Psoas muscle (tissue), 8 donors: Measurements from ENCODE around the gene SLC44A1. TPM values are rescaled to one million over a fixed set of nuclear protein-coding genes. Genes with fewer than 3 reads are reported as not detected.

Experiments
- ATAC-seq, 4 donors: fragments of 200-7000 bp; cut with Tn5 transposase; one replicate each; pipeline ENCODE4 v1.9.1; 2020; ENCODE audit warnings: moderate library complexity in 3 of 4, mild to moderate bottlenecking in 2 of 4
- DNase-seq, 2 donors: peaks; one replicate each; pipeline ENCODE4 v3.0.0-alpha.2; 2020
- H3K27ac ChIP-seq: fragments of 200-600 bp; one replicate; pipeline ENCODE4 v1.8.0; 2022
- H3K27me3 ChIP-seq, 3 donors: fragments of 200-600 bp in 1 of 3; one replicate each; pipeline versions ENCODE4 v1.6.1 to v1.8.0; 2013 to 2022; ENCODE audit warnings: low read length in 2 of 3, mild to moderate bottlenecking in 2 of 3, moderate library complexity in 1 of 3; ENCODE audit not compliant: insufficient read depth in 3 of 3
- H3K36me3 ChIP-seq, 2 donors: fragments of 200-600 bp in 1 of 2; one replicate each; pipeline versions ENCODE4 v1.6.1 to v1.8.0; 2013 to 2022; ENCODE audit warnings: low read depth in 1 of 2, mild to moderate bottlenecking in 1 of 2, moderate library complexity in 1 of 2; ENCODE audit not compliant: insufficient read depth in 1 of 2
- H3K4me1 ChIP-seq: fragments of 200-600 bp; one replicate; pipeline ENCODE4 v1.8.0; 2022
- H3K4me3 ChIP-seq: fragments of 200-600 bp; one replicate; pipeline ENCODE4 v1.8.0; 2022; ENCODE audit warnings: mild to moderate bottlenecking
- H3K9me3 ChIP-seq: fragments of 200-600 bp; one replicate; pipeline ENCODE4 v1.8.0; 2022
- WGBS, 3 donors: extraction: QIAGEN DNeasy Blood & Tissue Kit; methylation state at CpG; one replicate each; pipeline versions ENCODE4 v1.1.6 to v1.1.7; 2013; 5-methylcytosine and 5-hydroxymethylcytosine counted together
- intact Hi-C, 2 donors: fragments of 100-400 bp; cut with DNase I; formaldehyde crosslinking; loops; one replicate each; pipeline versions ENCODE4 v1.11.0 to v1.14.2; 2022
- polyA plus RNA-seq, 3 donors: library from polyadenylated mRNA; stranded (reverse); fragments of 200-250 nt; gene quantifications; one replicate each; pipeline ENCODE4 v1.2.3, GENCODE V29; 2013
- total RNA-seq, 4 donors: library from RNA; stranded (reverse); fragmentation: NEBNext Ultra II Directional in 2 of 4; extraction: Animal tissue kit (Norgen Biotek cat#: 25700) in 2 of 4; gene quantifications; one replicate each; pipeline versions ENCODE4 v1.2.1 to v1.2.4, GENCODE V29; 2021 to 2023
- TF ChIP-seq, protein P1 (sequence below): fragments of 200-600 bp; IDR thresholded peaks from one replicate; pipeline ENCODE4 v1.8.0; 2022; ENCODE audit warnings: antibody characterized with exemption
- donor health status: healthy with polysubstance abuse.
- donor health status: DM: no; HTN: no; CAD: no; lungs with moderate emphysema.
- donor health status: Bipolar disorder and iron deficiency.
- donor health status: healthy.
- donor health status: DM: yes; HTN: yes; CAD: no.
- donor health status: DM: no; HTN: no; CAD: no.
- donor health status: DM: no; HTN: no; CAD: no.
- donor health status: DM: yes; HTN: yes; CAD: no.

The SLC44A1 gene
- total and polyA plus RNA-seq, 7 donors = 3.3 to 18.9 (median 7.0) TPM

- H3K4me3 ChIP-seq = no peak overlapping the region
- no peaks in the 10 kb centered on the region for H3K9me3 ChIP-seq
- DNase-seq (no peak), ATAC-seq (no peak)
- H3K27ac ChIP-seq = no peak overlapping the region
- no peaks in the 10 kb centered on the region for H3K36me3 ChIP-seq
- H3K4me1 ChIP-seq = no peaks in the 10 kb centered on the region
- intact Hi-C loops = no loop called here
- 53 to 85% (median 66%) methylated on average over 2 of the region's 2 CpGs for WGBS, 3 donors
- TF ChIP-seq, protein P1, sequence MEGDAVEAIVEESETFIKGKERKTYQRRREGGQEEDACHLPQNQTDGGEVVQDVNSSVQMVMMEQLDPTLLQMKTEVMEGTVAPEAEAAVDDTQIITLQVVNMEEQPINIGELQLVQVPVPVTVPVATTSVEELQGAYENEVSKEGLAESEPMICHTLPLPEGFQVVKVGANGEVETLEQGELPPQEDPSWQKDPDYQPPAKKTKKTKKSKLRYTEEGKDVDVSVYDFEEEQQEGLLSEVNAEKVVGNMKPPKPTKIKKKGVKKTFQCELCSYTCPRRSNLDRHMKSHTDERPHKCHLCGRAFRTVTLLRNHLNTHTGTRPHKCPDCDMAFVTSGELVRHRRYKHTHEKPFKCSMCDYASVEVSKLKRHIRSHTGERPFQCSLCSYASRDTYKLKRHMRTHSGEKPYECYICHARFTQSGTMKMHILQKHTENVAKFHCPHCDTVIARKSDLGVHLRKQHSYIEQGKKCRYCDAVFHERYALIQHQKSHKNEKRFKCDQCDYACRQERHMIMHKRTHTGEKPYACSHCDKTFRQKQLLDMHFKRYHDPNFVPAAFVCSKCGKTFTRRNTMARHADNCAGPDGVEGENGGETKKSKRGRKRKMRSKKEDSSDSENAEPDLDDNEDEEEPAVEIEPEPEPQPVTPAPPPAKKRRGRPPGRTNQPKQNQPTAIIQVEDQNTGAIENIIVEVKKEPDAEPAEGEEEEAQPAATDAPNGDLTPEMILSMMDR = no peak
- no peaks in the 10 kb centered on the region for H3K27me3 ChIP-seq
These were observed 47.5 kb downstream of the SLC44A1 start for GRCh38 chr9:105291938-105292337.

GRCh38 chr9:105293408-105293807, 49.0 kb downstream of the SLC44A1 start:
- no peaks in the 10 kb centered on the region for H3K36me3 ChIP-seq
- H3K27me3 ChIP-seq = no peaks in the 10 kb centered on the region
- H3K27ac ChIP-seq = no peak overlapping the region
- no peaks in the 10 kb centered on the region for H3K4me1 ChIP-seq
- 72 to 84% (median 82%) methylated on average over 3 of the region's 3 CpGs for WGBS, 3 donors
- ATAC-seq (no peak), DNase-seq (no peak)
- H3K4me3 ChIP-seq = no peak overlapping the region
- TF ChIP-seq, protein P1 = no peak
- no peaks in the 10 kb centered on the region for H3K9me3 ChIP-seq
- intact Hi-C loops = no loop called here

GRCh38 chr9:105295201-105295550, 50.7 kb downstream of the SLC44A1 start:
- intact Hi-C loops = no loop called here
- no peak overlapping the region for H3K4me3 ChIP-seq
- no peaks in the 10 kb centered on the region for H3K4me1 ChIP-seq
- DNase-seq (no peak), ATAC-seq (no peak)
- peaks cover 0 to 13% of the 10 kb centered on the region in 2 donors for H3K36me3 ChIP-seq
- H3K27me3 ChIP-seq = no peaks in the 10 kb centered on the region
- WGBS, 3 donors = 84 to 95% (median 89%) methylated on average over 2 of the region's 2 CpGs
- TF ChIP-seq, protein P1 = no peak
- no peak overlapping the region for H3K27ac ChIP-seq
- no peaks in the 10 kb centered on the region for H3K9me3 ChIP-seq

- Histone ChIP-seq H3K27me3 (no peaks in the 10 kb centered on the region), H3K4me1 (no peaks in the 10 kb centered on the region), H3K36me3 (peaks cover 0 to 17% of the 10 kb centered on the region in 2 donors), H3K27ac (no peak overlapping the region), H3K4me3 (no peak overlapping the region), H3K9me3 (no peaks in the 10 kb centered on the region)
- DNase-seq (no peak), ATAC-seq (no peak)
- TF ChIP-seq, protein P1 = no peak
- intact Hi-C loops = no loop called here
- 79 to 83% (median 83%) methylated on average over 4 of the region's 4 CpGs for WGBS, 3 donors
These were observed 51.5 kb downstream of the SLC44A1 start for GRCh38 chr9:105295986-105296385.

GRCh38 chr9:105296445-105296844, 52.0 kb downstream of the SLC44A1 start:
- no peak overlapping the region for H3K27ac ChIP-seq
- H3K4me1 ChIP-seq = no peaks in the 10 kb centered on the region
- H3K4me3 ChIP-seq = no peak overlapping the region
- intact Hi-C loops = no loop called here
- no peak for ATAC-seq
- TF ChIP-seq, protein P1 = no peak
- H3K9me3 ChIP-seq = no peaks in the 10 kb centered on the region
- no peaks in the 10 kb centered on the region for H3K27me3 ChIP-seq
- WGBS, 3 donors = 45 to 58% (median 51%) methylated on average over 1 of the region's 1 CpG
- H3K36me3 ChIP-seq = peaks cover 0 to 17% of the 10 kb centered on the region in 2 donors
- no peak for DNase-seq
